ENCODE measurements around the gene CMKLR1.

Gene CMKLR1, protein sequence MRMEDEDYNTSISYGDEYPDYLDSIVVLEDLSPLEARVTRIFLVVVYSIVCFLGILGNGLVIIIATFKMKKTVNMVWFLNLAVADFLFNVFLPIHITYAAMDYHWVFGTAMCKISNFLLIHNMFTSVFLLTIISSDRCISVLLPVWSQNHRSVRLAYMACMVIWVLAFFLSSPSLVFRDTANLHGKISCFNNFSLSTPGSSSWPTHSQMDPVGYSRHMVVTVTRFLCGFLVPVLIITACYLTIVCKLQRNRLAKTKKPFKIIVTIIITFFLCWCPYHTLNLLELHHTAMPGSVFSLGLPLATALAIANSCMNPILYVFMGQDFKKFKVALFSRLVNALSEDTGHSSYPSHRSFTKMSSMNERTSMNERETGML

DNA sequence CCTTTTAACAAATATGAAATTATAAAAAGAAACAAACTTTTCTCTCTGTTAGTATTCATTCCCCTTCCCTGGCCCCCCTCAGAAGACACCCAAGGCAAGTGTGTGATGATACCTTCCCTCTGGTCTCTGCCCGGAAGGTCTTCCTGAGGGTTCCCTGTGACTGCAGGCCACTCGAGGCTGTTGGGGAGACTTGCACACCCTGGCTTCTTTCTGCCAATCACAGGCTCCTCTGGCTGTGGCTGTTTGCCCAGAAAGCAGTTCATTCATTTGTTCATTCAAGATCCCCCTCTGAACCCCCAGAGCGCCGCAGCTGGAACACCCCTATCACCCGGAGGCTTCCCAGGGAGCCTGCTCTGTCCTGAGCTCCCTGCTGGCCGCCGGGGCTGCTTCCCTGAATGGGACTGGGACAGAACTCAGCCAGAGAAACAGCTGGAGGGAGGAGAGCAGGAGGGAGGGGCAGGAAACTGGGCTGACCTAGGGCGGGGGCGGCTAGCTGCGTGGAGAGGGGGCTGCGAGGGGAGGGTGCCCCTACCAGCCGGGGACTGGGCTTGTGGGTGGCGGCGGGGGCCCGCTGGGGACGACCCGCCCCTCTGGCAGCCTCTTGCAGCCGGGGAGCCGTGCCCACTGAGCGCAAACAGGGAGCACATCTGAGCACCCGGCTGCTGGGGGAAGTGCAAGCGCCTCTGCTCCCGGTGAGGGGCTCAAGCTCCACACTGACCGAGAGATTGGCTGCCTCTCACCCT is at the start of gene CMKLR1:
CMKLR1 (minus strand) TSS at position 397 of the 743 bp plus-strand sequence. CDS start 45,720 bp downstream, outside the sequence.
- H3K9me2 ChIP-seq (replicated peaks; ENCODE audit: insufficient read depth, low read length): no peaks in the 10 kb centered on the region
- H3K27me3 ChIP-seq (replicated peaks; ENCODE audit: insufficient read depth, low read length): peaks cover 22% of the 10 kb centered on the region; the same call in 1 of the 2 replicates
- H3K27ac ChIP-seq (ENCODE audit: low read length): no peak within 1 kb of the TSS
- H3K9me3 ChIP-seq (replicated peaks; ENCODE audit: insufficient read depth, low read length): no peaks in the 10 kb centered on the region
- H3K36me3 ChIP-seq (replicated peaks; ENCODE audit: insufficient read depth, low read length): no peaks in the 10 kb centered on the region
- H3K79me2 ChIP-seq (ENCODE audit: low read length): no peaks in the 10 kb centered on the region
- no peak for TF ChIP-seq EZH2phosphoT487 (IDR thresholded peaks at IDR 0.05; ENCODE audit: low read length)
- no peak within 1 kb of the TSS for H3K9ac ChIP-seq (ENCODE audit: low read length)
- no peak for DNase-seq
- no peak within 1 kb of the TSS for H2AFZ ChIP-seq (ENCODE audit: low read length)
- no peak within 1 kb of the TSS for H3K4me3 ChIP-seq (ENCODE audit: low read length)
- H3K4me1 ChIP-seq (ENCODE audit: low read length): peaks cover 23% of the 10 kb centered on the region
- no peak within 1 kb of the TSS for H3K4me2 ChIP-seq (ENCODE audit: low read depth, low read length)
- H4K20me1 ChIP-seq (ENCODE audit: insufficient read depth, low read length): no peaks in the 10 kb centered on the region
- peaks cover 13% of the 10 kb centered on the region for H3F3A ChIP-seq (ENCODE audit: insufficient read depth, low read length)

DNA sequence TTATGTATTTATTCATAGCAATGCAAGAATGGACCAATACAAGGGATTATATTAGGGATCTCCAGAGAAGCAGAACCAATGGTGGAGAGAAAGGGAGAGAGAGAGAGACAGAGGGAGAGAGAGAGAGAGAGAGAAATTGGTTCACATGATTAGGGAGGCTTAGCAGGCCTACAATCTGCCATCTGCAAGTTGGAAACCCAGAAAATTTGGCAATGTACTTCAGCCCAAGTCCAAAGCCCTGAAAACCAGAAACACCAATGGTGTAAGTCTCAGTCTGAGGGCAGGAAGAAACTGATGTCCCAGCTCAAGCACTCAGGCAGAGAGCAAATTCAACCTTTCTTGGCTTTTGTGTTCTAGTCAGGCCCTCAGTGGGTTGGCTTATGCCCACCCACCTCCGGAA is 48.7 kb upstream of the CMKLR1 start:
- H3K4me2 ChIP-seq (ENCODE audit: low read depth, low read length): no peak overlapping the region
- no peaks in the 10 kb centered on the region for H3K79me2 ChIP-seq (ENCODE audit: low read length)
- H2AFZ ChIP-seq (ENCODE audit: low read length): no peak overlapping the region
- H3K9me2 ChIP-seq (replicated peaks; ENCODE audit: insufficient read depth, low read length): no peaks in the 10 kb centered on the region
- no peaks in the 10 kb centered on the region for H3K36me3 ChIP-seq (replicated peaks; ENCODE audit: insufficient read depth, low read length)
- no peaks in the 10 kb centered on the region for H3K9me3 ChIP-seq (replicated peaks; ENCODE audit: insufficient read depth, low read length)
- TF ChIP-seq EZH2phosphoT487 (IDR thresholded peaks at IDR 0.05; ENCODE audit: low read length) (no peak), EZH2 (optimal IDR thresholded peaks at IDR 0.05; ENCODE audit: low read depth, low read length) (no peak)
- TF ChIP-seq, protein P1, sequence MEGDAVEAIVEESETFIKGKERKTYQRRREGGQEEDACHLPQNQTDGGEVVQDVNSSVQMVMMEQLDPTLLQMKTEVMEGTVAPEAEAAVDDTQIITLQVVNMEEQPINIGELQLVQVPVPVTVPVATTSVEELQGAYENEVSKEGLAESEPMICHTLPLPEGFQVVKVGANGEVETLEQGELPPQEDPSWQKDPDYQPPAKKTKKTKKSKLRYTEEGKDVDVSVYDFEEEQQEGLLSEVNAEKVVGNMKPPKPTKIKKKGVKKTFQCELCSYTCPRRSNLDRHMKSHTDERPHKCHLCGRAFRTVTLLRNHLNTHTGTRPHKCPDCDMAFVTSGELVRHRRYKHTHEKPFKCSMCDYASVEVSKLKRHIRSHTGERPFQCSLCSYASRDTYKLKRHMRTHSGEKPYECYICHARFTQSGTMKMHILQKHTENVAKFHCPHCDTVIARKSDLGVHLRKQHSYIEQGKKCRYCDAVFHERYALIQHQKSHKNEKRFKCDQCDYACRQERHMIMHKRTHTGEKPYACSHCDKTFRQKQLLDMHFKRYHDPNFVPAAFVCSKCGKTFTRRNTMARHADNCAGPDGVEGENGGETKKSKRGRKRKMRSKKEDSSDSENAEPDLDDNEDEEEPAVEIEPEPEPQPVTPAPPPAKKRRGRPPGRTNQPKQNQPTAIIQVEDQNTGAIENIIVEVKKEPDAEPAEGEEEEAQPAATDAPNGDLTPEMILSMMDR (IDR thresholded peaks at IDR 0.05; ENCODE audit: low read length): no peak
- DNase-seq: no peak
- no peak overlapping the region for H3K4me3 ChIP-seq (ENCODE audit: low read length)
- no peaks in the 10 kb centered on the region for H3K4me1 ChIP-seq (ENCODE audit: low read length)
- H3K9ac ChIP-seq (ENCODE audit: low read length): no peak overlapping the region
- no peaks in the 10 kb centered on the region for H3K27me3 ChIP-seq (replicated peaks; ENCODE audit: insufficient read depth, low read length)
- H3K27ac ChIP-seq (ENCODE audit: low read length): no peak overlapping the region
- no peaks in the 10 kb centered on the region for H3F3A ChIP-seq (ENCODE audit: insufficient read depth, low read length)
- no peaks in the 10 kb centered on the region for H4K20me1 ChIP-seq (ENCODE audit: insufficient read depth, low read length)

DNA sequence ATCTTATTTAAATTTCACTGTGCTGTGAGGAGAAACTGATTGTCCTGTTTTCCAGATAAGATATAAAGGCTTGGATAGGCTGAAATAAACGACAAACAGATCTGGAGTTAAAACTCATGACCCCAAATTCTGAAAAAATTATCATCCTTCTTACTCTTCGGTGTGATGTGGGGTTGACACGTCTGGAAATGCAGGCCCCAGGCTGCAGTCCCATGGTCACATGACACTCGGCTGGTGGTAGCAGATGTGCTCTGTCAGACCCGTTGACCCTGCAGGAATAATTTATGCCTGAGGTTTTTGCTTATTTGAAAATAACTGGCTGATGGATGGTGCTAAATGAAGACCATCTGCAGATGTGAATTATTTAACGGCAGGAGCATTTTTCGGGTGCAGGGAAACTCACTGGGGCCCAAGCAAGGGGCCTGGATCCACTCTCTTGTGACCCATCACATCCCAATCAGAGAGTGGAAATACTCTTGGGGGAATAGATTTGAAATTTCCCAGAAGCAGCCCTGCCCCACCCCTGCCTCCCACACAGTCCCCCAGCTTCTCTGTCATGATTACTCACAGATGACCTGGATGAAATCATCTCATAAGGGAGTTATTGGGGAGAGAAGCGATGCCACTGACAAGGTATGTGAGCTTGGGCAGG is 47.7 kb upstream of the CMKLR1 start:
- Histone ChIP-seq H3K9ac (ENCODE audit: low read length) (no peak overlapping the region), H3K9me2 (replicated peaks; ENCODE audit: insufficient read depth, low read length) (no peaks in the 10 kb centered on the region), H4K20me1 (ENCODE audit: insufficient read depth, low read length) (no peaks in the 10 kb centered on the region), H3K4me1 (ENCODE audit: low read length) (no peaks in the 10 kb centered on the region), H3K27ac (ENCODE audit: low read length) (no peak overlapping the region), H3K4me2 (ENCODE audit: low read depth, low read length) (no peak overlapping the region), H3K27me3 (replicated peaks; ENCODE audit: insufficient read depth, low read length) (no peaks in the 10 kb centered on the region), H3K36me3 (replicated peaks; ENCODE audit: insufficient read depth, low read length) (no peaks in the 10 kb centered on the region), H3K79me2 (ENCODE audit: low read length) (no peaks in the 10 kb centered on the region), H3F3A (ENCODE audit: insufficient read depth, low read length) (no peaks in the 10 kb centered on the region), H3K4me3 (ENCODE audit: low read length) (no peak overlapping the region), H3K9me3 (replicated peaks; ENCODE audit: insufficient read depth, low read length) (no peaks in the 10 kb centered on the region), H2AFZ (ENCODE audit: low read length) (no peak overlapping the region)
- DNase-seq: no peak
- TF ChIP-seq EZH2 (optimal IDR thresholded peaks at IDR 0.05; ENCODE audit: low read depth, low read length) (no peak), EZH2phosphoT487 (IDR thresholded peaks at IDR 0.05; ENCODE audit: low read length) (no peak)
- TF ChIP-seq, protein P1 (IDR thresholded peaks at IDR 0.05; ENCODE audit: low read length): no peak

All from MM.1S (cell line).